GM23338 (cell line): ENCODE measurements around the gene HTT. TPM values are rescaled to one million over a fixed set of nuclear protein-coding genes. Genes with fewer than 3 reads are reported as not detected.

ENCODE experiments used
- ATAC-seq: fragments of 200-7000 bp; cut with Tn5 transposase; 3 replicates; pipeline ENCODE4 v1.9.1; 2020
- DNase-seq: peaks from one replicate; pipeline ENCODE4 v3.0.0-alpha.2; 2015; ENCODE audit warnings: low spot score
- H2AFZ ChIP-seq: fragments of 200-600 bp; sonication (generic); 2 replicates; pipeline ENCODE4 v1.8.0; 2016; ENCODE audit warnings: antibody characterized with exemption, mild to moderate bottlenecking, moderate library complexity
- H3F3A ChIP-seq: fragments of 200-600 bp; sonication (generic); replicated peaks from 2 replicates; pipeline ENCODE4 v1.8.0; 2017; ENCODE audit warnings: antibody characterized with exemption, mixed run types, low read depth
- H3K27ac ChIP-seq: fragments of 200-600 bp; sonication (generic); 2 replicates; pipeline ENCODE4 v1.6.1; 2016; ENCODE audit warnings: low read depth
- H3K27me3 ChIP-seq: fragments of 200-600 bp; sonication (generic); 2 replicates; pipeline ENCODE4 v1.8.0; 2016; ENCODE audit warnings: mild to moderate bottlenecking, mixed run types, moderate library complexity; ENCODE audit not compliant: insufficient read depth
- H3K36me3 ChIP-seq: fragments of 200-600 bp; sonication (generic); 2 replicates; pipeline ENCODE4 v1.8.0; 2016; ENCODE audit warnings: mild to moderate bottlenecking; ENCODE audit not compliant: insufficient read depth
- H3K4me1 ChIP-seq: fragments of 200-600 bp; sonication (generic); 2 replicates; pipeline ENCODE4 v1.8.0; 2016; ENCODE audit warnings: mild to moderate bottlenecking, moderate library complexity; ENCODE audit not compliant: insufficient read depth
- H3K4me2 ChIP-seq: fragments of 200-600 bp; sonication (generic); 2 replicates; pipeline ENCODE4 v1.7.1; 2017; ENCODE audit warnings: mixed run types
- H3K4me3 ChIP-seq: fragments of 200-600 bp; sonication (generic); 2 replicates; pipeline ENCODE4 v1.6.1; 2016; ENCODE audit warnings: mixed run types
- H3K79me2 ChIP-seq: fragments of 200-600 bp; sonication (generic); replicated peaks from 2 replicates; pipeline ENCODE4 v1.8.0; 2017; ENCODE audit warnings: mild to moderate bottlenecking; ENCODE audit not compliant: insufficient read depth
- H3K9me2 ChIP-seq: fragments of 200-600 bp; sonication (generic); 2 replicates; pipeline ENCODE4 v1.8.0; 2017; ENCODE audit not compliant: insufficient read depth
- H4K20me1 ChIP-seq: fragments of 200-600 bp; sonication (generic); replicated peaks from 2 replicates; pipeline ENCODE4 v1.8.0; 2017; ENCODE audit warnings: mild to moderate bottlenecking; ENCODE audit not compliant: insufficient read depth
- H3K27ac Mint-ChIP-seq: 2 replicates; pipeline ENCODE4 v1.8.0; 2020; ENCODE audit warnings: inconsistent platforms, mild to moderate bottlenecking, moderate library complexity, mixed read lengths
- H3K27me3 Mint-ChIP-seq: 3 replicates; pipeline ENCODE4 v1.8.0; 2022; ENCODE audit warnings: low read depth, mild to moderate bottlenecking, moderate library complexity, mixed read lengths, inconsistent platforms; ENCODE audit not compliant: insufficient read depth, poor library complexity
- H3K36me3 Mint-ChIP-seq: 3 replicates; pipeline ENCODE4 v1.8.0; 2021; ENCODE audit warnings: low read depth, mild to moderate bottlenecking, inconsistent platforms, moderate library complexity, mixed read lengths
- H3K4me1 Mint-ChIP-seq: 3 replicates; pipeline ENCODE4 v1.8.0; 2020; ENCODE audit warnings: mild to moderate bottlenecking, inconsistent platforms, mixed read lengths
- H3K4me3 Mint-ChIP-seq: 3 replicates; pipeline ENCODE4 v1.8.0; 2021; ENCODE audit warnings: moderate library complexity, mild to moderate bottlenecking, inconsistent platforms, mixed read lengths
- H3K9me3 Mint-ChIP-seq: 3 replicates; pipeline ENCODE4 v1.8.0; 2020; ENCODE audit warnings: moderate library complexity, mild to moderate bottlenecking, inconsistent platforms, mixed read lengths
- CREB1 ChIP-seq: fragments of 250-450 bp; sonication (Bioruptor Pico); IDR thresholded peaks from 2 replicates; pipeline ENCODE4 v1.5.0; 2020; ENCODE audit warnings: low read depth, mild to moderate bottlenecking, moderate library complexity
- CTCF ChIP-seq, 2 experiments: fragments of 200-600 bp in 1 of 2; sonication (generic) in 1 of 2; conservative IDR thresholded peaks; 2 replicates each; pipeline versions ENCODE4 v1.5.1 to v1.6.1; 2016 to 2017; ENCODE audit warnings: antibody characterized with exemption in 2 of 2, low read depth in 2 of 2, mild to moderate bottlenecking in 2 of 2, moderate library complexity in 1 of 2
- EZH2phosphoT487 ChIP-seq: fragments of 200-600 bp; sonication (generic); IDR thresholded peaks from one replicate; pipeline ENCODE4 v1.8.1; 2018; ENCODE audit warnings: antibody characterized with exemption; ENCODE audit not compliant: unreplicated experiment
- POLR2AphosphoS5 ChIP-seq: IDR thresholded peaks from 2 replicates; pipeline ENCODE4 v1.6.1; 2016; ENCODE audit warnings: antibody characterized with exemption, low read depth
- REST ChIP-seq: IDR thresholded peaks from one replicate; pipeline ENCODE4 v1.6.1; 2018; ENCODE audit warnings: antibody characterized with exemption; ENCODE audit not compliant: unreplicated experiment
- ZNF114 ChIP-seq: fragments of 250-450 bp; sonication (Bioruptor Pico); IDR thresholded peaks from 2 replicates; pipeline ENCODE4 v1.5.0; 2020; ENCODE audit warnings: mild to moderate bottlenecking, moderate library complexity
- polyA plus RNA-seq: library from polyadenylated mRNA; unstranded; fragments of >200 nt; fragmentation: Nextera tagmentation; extraction: Ambion mirVana; gene quantifications from 2 replicates; pipeline ENCODE4 v1.2.1, GENCODE V29; 2016
- total RNA-seq: library from RNA; depleted of rRNA; stranded (reverse); fragments of >200 nt; shearing (Covaris generic); gene quantifications from 2 replicates; pipeline ENCODE4 v1.2.3, GENCODE V29; 2014

The HTT gene
- total and polyA plus RNA-seq, 2 experiments from 2014 or later, result 26.6 to 67.7 TPM

GRCh38 chr4:3071811-3072210 is 2.7 kb upstream of the HTT start:
- Histone ChIP-seq H3K9me2 (no peaks in the 10 kb centered on the region), H3K36me3 (no peaks in the 10 kb centered on the region), H3F3A (no peaks in the 10 kb centered on the region), H3K4me3 (no peak overlapping the region), H3K27ac (no peak overlapping the region), H3K4me1 (peaks cover 12% of the 10 kb centered on the region), H2AFZ (no peak overlapping the region), H4K20me1 (peaks cover 3% of the 10 kb centered on the region; the same call in 1 of the 2 replicates), H3K79me2 (peaks cover 13% of the 10 kb centered on the region), H3K4me2 (no peak overlapping the region), H3K27me3 (no peaks in the 10 kb centered on the region)
- Mint-ChIP-seq H3K4me3 (no peak overlapping the region; the same call in 1 of the 3 replicates), H3K9me3 (no peaks in the 10 kb centered on the region), H3K27me3 (peaks cover 6% of the 10 kb centered on the region), H3K4me1 (peaks cover 16% of the 10 kb centered on the region), H3K36me3 (no peaks in the 10 kb centered on the region), H3K27ac (no peak overlapping the region)
- DNase-seq (no peak), ATAC-seq (no peak)
- TF ChIP-seq ZNF114 (CRISPR knock-in tag), result no peak
- no peak for TF ChIP-seq EZH2phosphoT487
- TF ChIP-seq REST, result no peak

GRCh38 chr4:3073158-3074077 is 1.1 kb upstream of the HTT start:
- Mint-ChIP-seq H3K27ac (no peak overlapping the region), H3K4me3 (peak overlapping the region; percentile 52), H3K9me3 (no peaks in the 10 kb centered on the region), H3K27me3 (peaks cover 5% of the 10 kb centered on the region), H3K36me3 (no peaks in the 10 kb centered on the region), H3K4me1 (peaks cover 16% of the 10 kb centered on the region)
- Histone ChIP-seq H3K79me2 (peaks cover 29% of the 10 kb centered on the region), H3K27ac (no peak overlapping the region), H2AFZ (peak overlapping the region; percentile 86), H3K36me3 (no peaks in the 10 kb centered on the region), H3K27me3 (no peaks in the 10 kb centered on the region), H3K9me2 (no peaks in the 10 kb centered on the region), H3K4me1 (peaks cover 12% of the 10 kb centered on the region), H3K4me2 (peak overlapping the region; percentile 88), H3K4me3 (peak overlapping the region; percentile 76), H3F3A (no peaks in the 10 kb centered on the region), H4K20me1 (peaks cover 15% of the 10 kb centered on the region; the same call in 1 of the 2 replicates)
- ATAC-seq (peak; percentile 75), DNase-seq (peak; percentile 45)
- TF ChIP-seq CREB1 (CRISPR knock-in tag), result no peak
- peak in 1 of 2 experiments; percentile 46; a peak in 2 of 4 replicates for TF ChIP-seq CTCF (conservative IDR thresholded peaks at IDR 0.05; ENCODE audit: low read depth in 2 of 2)
- peak; percentile 81 for TF ChIP-seq POLR2AphosphoS5
